Liver (tissue), 3 donors: Measurements from ENCODE around the gene USH2A.

ENCODE experiments used
- ATF3 ChIP-seq: IDR thresholded peaks from 2 replicates; pipeline ENCODE4 v1.6.1; 2016; ENCODE audit warnings: antibody characterized with exemption
- CTCF ChIP-seq: fragments of 150-350 bp; IDR thresholded peaks from 2 replicates; pipeline ENCODE4 v1.5.1; 2017; ENCODE audit warnings: improper control_type of control experiment, low read depth, low read length; ENCODE audit not compliant: missing input control
- EGR1 ChIP-seq, 2 donors: IDR thresholded peaks; 2 replicates each; pipeline ENCODE4 v1.6.1; 2016 to 2018; ENCODE audit warnings: antibody characterized with exemption in 2 of 2, low read depth in 2 of 2
- FOXA1 ChIP-seq: IDR thresholded peaks from 2 replicates; pipeline ENCODE4 v1.6.1; 2016; ENCODE audit warnings: antibody characterized with exemption
- GABPA ChIP-seq, 2 donors: IDR thresholded peaks in 1 of 2; conservative IDR thresholded peaks in 1 of 2; 2 replicates each; pipeline ENCODE4 v1.6.1; 2016; ENCODE audit warnings: antibody characterized with exemption in 2 of 2, mild to moderate bottlenecking in 1 of 2, moderate library complexity in 1 of 2
- MAX ChIP-seq: IDR thresholded peaks from 2 replicates; pipeline ENCODE4 v1.6.1; 2016; ENCODE audit warnings: antibody characterized with exemption
- YY1 ChIP-seq: IDR thresholded peaks from 2 replicates; pipeline ENCODE4 v1.6.1; 2016; ENCODE audit warnings: antibody characterized with exemption, mild to moderate bottlenecking
- TF ChIP-seq, protein P1 (sequence below): IDR thresholded peaks from 2 replicates; pipeline ENCODE4 v1.6.1; 2016; ENCODE audit warnings: antibody characterized with exemption
- TF ChIP-seq, protein P2 (sequence below): IDR thresholded peaks from 2 replicates; pipeline ENCODE4 v1.6.1; 2016; ENCODE audit warnings: antibody characterized with exemption, mild to moderate bottlenecking
- donor health status: healthy.
- donor health status: healthy.

- no peak for TF ChIP-seq FOXA1
- no peak for TF ChIP-seq CTCF
- no peak for TF ChIP-seq YY1
- no peak for TF ChIP-seq MAX
- TF ChIP-seq GABPA (IDR thresholded peaks at IDR 0.05 in 1 of 2, conservative IDR thresholded peaks at IDR 0.05 in 1 of 2) = no peak
- TF ChIP-seq, protein P1, sequence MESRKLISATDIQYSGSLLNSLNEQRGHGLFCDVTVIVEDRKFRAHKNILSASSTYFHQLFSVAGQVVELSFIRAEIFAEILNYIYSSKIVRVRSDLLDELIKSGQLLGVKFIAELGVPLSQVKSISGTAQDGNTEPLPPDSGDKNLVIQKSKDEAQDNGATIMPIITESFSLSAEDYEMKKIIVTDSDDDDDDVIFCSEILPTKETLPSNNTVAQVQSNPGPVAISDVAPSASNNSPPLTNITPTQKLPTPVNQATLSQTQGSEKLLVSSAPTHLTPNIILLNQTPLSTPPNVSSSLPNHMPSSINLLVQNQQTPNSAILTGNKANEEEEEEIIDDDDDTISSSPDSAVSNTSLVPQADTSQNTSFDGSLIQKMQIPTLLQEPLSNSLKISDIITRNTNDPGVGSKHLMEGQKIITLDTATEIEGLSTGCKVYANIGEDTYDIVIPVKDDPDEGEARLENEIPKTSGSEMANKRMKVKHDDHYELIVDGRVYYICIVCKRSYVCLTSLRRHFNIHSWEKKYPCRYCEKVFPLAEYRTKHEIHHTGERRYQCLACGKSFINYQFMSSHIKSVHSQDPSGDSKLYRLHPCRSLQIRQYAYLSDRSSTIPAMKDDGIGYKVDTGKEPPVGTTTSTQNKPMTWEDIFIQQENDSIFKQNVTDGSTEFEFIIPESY = no peak
- TF ChIP-seq ATF3 = no peak
- TF ChIP-seq EGR1 (IDR thresholded peaks at IDR 0.05; ENCODE audit: low read depth in 2 of 2) = no peak
- TF ChIP-seq, protein P2, sequence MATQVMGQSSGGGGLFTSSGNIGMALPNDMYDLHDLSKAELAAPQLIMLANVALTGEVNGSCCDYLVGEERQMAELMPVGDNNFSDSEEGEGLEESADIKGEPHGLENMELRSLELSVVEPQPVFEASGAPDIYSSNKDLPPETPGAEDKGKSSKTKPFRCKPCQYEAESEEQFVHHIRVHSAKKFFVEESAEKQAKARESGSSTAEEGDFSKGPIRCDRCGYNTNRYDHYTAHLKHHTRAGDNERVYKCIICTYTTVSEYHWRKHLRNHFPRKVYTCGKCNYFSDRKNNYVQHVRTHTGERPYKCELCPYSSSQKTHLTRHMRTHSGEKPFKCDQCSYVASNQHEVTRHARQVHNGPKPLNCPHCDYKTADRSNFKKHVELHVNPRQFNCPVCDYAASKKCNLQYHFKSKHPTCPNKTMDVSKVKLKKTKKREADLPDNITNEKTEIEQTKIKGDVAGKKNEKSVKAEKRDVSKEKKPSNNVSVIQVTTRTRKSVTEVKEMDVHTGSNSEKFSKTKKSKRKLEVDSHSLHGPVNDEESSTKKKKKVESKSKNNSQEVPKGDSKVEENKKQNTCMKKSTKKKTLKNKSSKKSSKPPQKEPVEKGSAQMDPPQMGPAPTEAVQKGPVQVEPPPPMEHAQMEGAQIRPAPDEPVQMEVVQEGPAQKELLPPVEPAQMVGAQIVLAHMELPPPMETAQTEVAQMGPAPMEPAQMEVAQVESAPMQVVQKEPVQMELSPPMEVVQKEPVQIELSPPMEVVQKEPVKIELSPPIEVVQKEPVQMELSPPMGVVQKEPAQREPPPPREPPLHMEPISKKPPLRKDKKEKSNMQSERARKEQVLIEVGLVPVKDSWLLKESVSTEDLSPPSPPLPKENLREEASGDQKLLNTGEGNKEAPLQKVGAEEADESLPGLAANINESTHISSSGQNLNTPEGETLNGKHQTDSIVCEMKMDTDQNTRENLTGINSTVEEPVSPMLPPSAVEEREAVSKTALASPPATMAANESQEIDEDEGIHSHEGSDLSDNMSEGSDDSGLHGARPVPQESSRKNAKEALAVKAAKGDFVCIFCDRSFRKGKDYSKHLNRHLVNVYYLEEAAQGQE = no peak
Observed at GRCh38 chr1:215860833-215861232, 562.4 kb downstream of the USH2A start.
